H1 (cell line): ENCODE measurements around the gene CCDC33. TPM values are rescaled to one million over a fixed set of nuclear protein-coding genes. Genes with fewer than 3 reads are reported as not detected.

Experiments used
- CTCF ChIA-PET: fragments of 300-600 bp; sonication (Branson Sonifier 250); formaldehyde crosslinking; loops from one replicate; lab custom pipeline; 2021; ENCODE audit not compliant: partially characterized antibody; lab: Charles Lee
- POLR2A ChIA-PET: fragments of 300-600 bp; sonication (Branson Sonifier 250); formaldehyde crosslinking; loops from one replicate; lab custom pipeline; 2021; ENCODE audit warnings: inconsistent platforms; ENCODE audit not compliant: partially characterized antibody; lab: Charles Lee
- DNase-seq, 2 experiments: peaks; one replicate each; pipeline versions ENCODE4 v3.0.0 to v3.0.0-alpha.2; 2010 to 2022; ENCODE audit warnings: low spot score in 2 of 2, low read depth in 1 of 2, mixed read lengths in 1 of 2
- FAIRE-seq: peaks from 2 replicates; lab custom pipeline; 2011; peaks lifted over from hg19 to GRCh38; lab: Jason Lieb, UNC
- H2AFZ ChIP-seq: 2 replicates; pipeline ENCODE4 v1.8.1; 2012; ENCODE audit warnings: low read length, inconsistent platforms
- H2AK5ac ChIP-seq: 2 replicates; pipeline ENCODE4 v1.6.1; 2013; ENCODE audit warnings: low read depth, low read length
- H2BK120ac ChIP-seq: replicated peaks from 2 replicates; pipeline ENCODE3; 2013; ENCODE audit warnings: low read depth, low read length, inconsistent platforms
- H2BK12ac ChIP-seq: 2 replicates; pipeline ENCODE4 v1.6.1; 2013; ENCODE audit warnings: low read depth, low read length
- H2BK15ac ChIP-seq: 2 replicates; pipeline ENCODE4 v1.6.1; 2013; ENCODE audit warnings: low read length
- H2BK20ac ChIP-seq: 2 replicates; pipeline ENCODE4 v1.6.1; 2013; ENCODE audit warnings: low read length
- H2BK5ac ChIP-seq: 2 replicates; pipeline ENCODE4 v1.6.1; 2013; ENCODE audit warnings: low read depth, low read length
- H3K14ac ChIP-seq: 2 replicates; pipeline ENCODE4 v1.6.1; 2013; ENCODE audit warnings: inconsistent platforms; ENCODE audit not compliant: insufficient read length
- H3K18ac ChIP-seq: 2 replicates; pipeline ENCODE4 v1.6.1; 2013; ENCODE audit warnings: low read length; ENCODE audit errors: extremely low read depth
- H3K23ac ChIP-seq: 2 replicates; pipeline ENCODE4 v1.6.1; 2013; ENCODE audit warnings: inconsistent platforms; ENCODE audit not compliant: insufficient read length
- H3K23me2 ChIP-seq: 2 replicates; pipeline ENCODE4 v1.6.1; 2013; ENCODE audit warnings: low read depth, low read length
- H3K27ac ChIP-seq: 2 replicates; pipeline ENCODE4 v1.6.1; 2011; ENCODE audit warnings: low read depth, low read length, inconsistent platforms
- H3K27me3 ChIP-seq, 4 experiments: replicated peaks in 1 of 4; 1 replicate in 1 of 4; 2 replicates in 3 of 4; pipeline versions ENCODE4 v1.6.1 to v1.8.1; 2011 to 2013; ENCODE audit warnings: low read length in 3 of 4, mild to moderate bottlenecking in 3 of 4, inconsistent platforms in 2 of 4, mixed read lengths in 2 of 4, moderate library complexity in 1 of 4; ENCODE audit not compliant: control insufficient read depth in 3 of 4, insufficient read depth in 3 of 4; ENCODE audit errors: extremely low read depth in 1 of 4
- H3K36me3 ChIP-seq, 4 experiments: 2 replicates each; pipeline versions ENCODE4 v1.6.1 to v1.8.1; 2011 to 2013; ENCODE audit warnings: mild to moderate bottlenecking in 4 of 4, low read length in 3 of 4, moderate library complexity in 2 of 4, control low read depth in 1 of 4, inconsistent platforms in 1 of 4; ENCODE audit not compliant: insufficient read depth in 4 of 4, control insufficient read depth in 2 of 4
- H3K4ac ChIP-seq: replicated peaks from 2 replicates; pipeline ENCODE3; 2013; ENCODE audit warnings: low read length, low read depth, mixed read lengths, inconsistent platforms; ENCODE audit not compliant: insufficient read length
- H3K4me1 ChIP-seq, 4 experiments: replicated peaks in 1 of 4; 1 replicate in 1 of 4; 2 replicates in 3 of 4; pipeline versions ENCODE4 v1.6.1 to v1.8.1; 2011 to 2013; ENCODE audit warnings: low read length in 3 of 4, inconsistent platforms in 2 of 4, mixed read lengths in 1 of 4; ENCODE audit not compliant: insufficient read depth in 4 of 4, control insufficient read depth in 3 of 4
- H3K4me2 ChIP-seq, 2 experiments: 2 replicates each; pipeline versions ENCODE4 v1.6.1 to v1.8.1; 2011 to 2013; ENCODE audit warnings: low read depth in 2 of 2, low read length in 2 of 2, control low read depth in 1 of 2, inconsistent platforms in 1 of 2, mild to moderate bottlenecking in 1 of 2; ENCODE audit not compliant: insufficient read depth in 1 of 2
- H3K4me3 ChIP-seq, 4 experiments: fragments of 200-600, 300-600 bp in 1 of 4; sonication (generic), shearing (Covaris generic), sonication (Bioruptor Twin) in 1 of 4; 2 replicates each; pipeline versions ENCODE4 v1.5.1 to v1.8.1; 2011 to 2016; ENCODE audit warnings: low read length in 4 of 4, low read depth in 3 of 4, control low read depth in 2 of 4, inconsistent platforms in 2 of 4, mild to moderate bottlenecking in 2 of 4, mixed read lengths in 1 of 4, moderate library complexity in 1 of 4; ENCODE audit not compliant: insufficient read depth in 2 of 4; ENCODE audit errors: extremely low read depth in 1 of 4
- H3K56ac ChIP-seq: replicated peaks from 2 replicates; pipeline ENCODE3; 2013; ENCODE audit warnings: low read depth, mild to moderate bottlenecking, mixed read lengths, low read length, inconsistent platforms; ENCODE audit not compliant: insufficient read length
- H3K79me1 ChIP-seq: 2 replicates; pipeline ENCODE4 v1.6.1; 2013; ENCODE audit warnings: low read depth, low read length, control low read depth
- H3K79me2 ChIP-seq, 2 experiments: 2 replicates each; pipeline versions ENCODE4 v1.6.1 to v1.8.1; 2012 to 2013; ENCODE audit warnings: low read length in 2 of 2, mild to moderate bottlenecking in 2 of 2, inconsistent platforms in 1 of 2; ENCODE audit not compliant: insufficient read depth in 2 of 2, control insufficient read depth in 1 of 2
- H3K9ac ChIP-seq, 4 experiments: replicated peaks in 1 of 4; 1 replicate in 1 of 4; 2 replicates in 3 of 4; pipeline versions ENCODE4 v1.6.1 to v1.8.1; 2011 to 2013; ENCODE audit warnings: low read depth in 3 of 4, low read length in 3 of 4, control low read depth in 2 of 4, mild to moderate bottlenecking in 2 of 4, moderate library complexity in 2 of 4, inconsistent platforms in 1 of 4; ENCODE audit errors: extremely low read depth in 1 of 4
- H3K9me3 ChIP-seq, 2 experiments: 2 replicates each; pipeline versions ENCODE4 v1.6.1 to v1.8.1; 2012 to 2013; ENCODE audit warnings: mild to moderate bottlenecking in 2 of 2, moderate library complexity in 2 of 2, control low read depth in 1 of 2, inconsistent platforms in 1 of 2, low read depth in 1 of 2, low read length in 1 of 2, mixed read lengths in 1 of 2; ENCODE audit not compliant: insufficient read depth in 2 of 2
- H4K20me1 ChIP-seq, 2 experiments: replicated peaks in 1 of 2; 2 replicates each; pipeline versions ENCODE3 to v1.8.1; 2011 to 2013; ENCODE audit warnings: inconsistent platforms in 2 of 2, low read length in 2 of 2, mild to moderate bottlenecking in 1 of 2; ENCODE audit not compliant: insufficient read depth in 2 of 2, control insufficient read depth in 1 of 2
- H4K5ac ChIP-seq: 2 replicates; pipeline ENCODE4 v1.6.1; 2013; ENCODE audit warnings: low read length, low read depth, mixed read lengths, inconsistent platforms; ENCODE audit not compliant: insufficient read length
- H4K8ac ChIP-seq: 2 replicates; pipeline ENCODE4 v1.8.0; 2013; ENCODE audit warnings: mild to moderate bottlenecking, moderate library complexity, low read length, inconsistent platforms; ENCODE audit not compliant: insufficient read depth; ENCODE audit errors: extremely low read depth
- H4K91ac ChIP-seq: replicated peaks from 2 replicates; pipeline ENCODE3; 2013; ENCODE audit warnings: low read length, mixed read lengths, inconsistent platforms; ENCODE audit not compliant: insufficient read length
- BRCA1 ChIP-seq: IDR thresholded peaks from 2 replicates; pipeline ENCODE4 v1.6.1; 2012; ENCODE audit warnings: low read depth, low read length, improper control_type of control experiment
- HDAC2 ChIP-seq, 2 experiments: fragments of 300-600 bp in 1 of 2; sonication (generic) in 1 of 2; IDR thresholded peaks; 2 replicates each; pipeline ENCODE4 v1.6.1; 2011 to 2012; ENCODE audit warnings: low read depth in 2 of 2, low read length in 2 of 2, mild to moderate bottlenecking in 2 of 2, moderate library complexity in 2 of 2, borderline replicate concordance in 1 of 2, inconsistent platforms in 1 of 2
- SP4 ChIP-seq: IDR thresholded peaks from 2 replicates; pipeline ENCODE4 v1.6.1; 2012; ENCODE audit warnings: low read length, inconsistent platforms
- WGBS, 2 experiments: shearing (Covaris generic) in 1 of 2; methylation state at CpG; one replicate each; pipeline versions ENCODE4 v1.1.6 to v1.1.7; 2013 to 2015; ENCODE audit warnings: low lambda C conversion rate in 2 of 2, mixed read lengths in 2 of 2, inconsistent platforms in 1 of 2, low coverage in 1 of 2, missing lambda C conversion rate in 1 of 2; ENCODE audit not compliant: insufficient replicate concordance in 2 of 2, insufficient coverage in 1 of 2, insufficient read length in 1 of 2; ENCODE audit errors: extremely low coverage in 1 of 2, missing lambda C conversion rate in 1 of 2; 5-methylcytosine and 5-hydroxymethylcytosine counted together
- polyA plus RNA-seq, 7 experiments: library from polyadenylated mRNA; depleted of rRNA in 3 of 7; stranded (reverse) in 5 of 7; unstranded in 2 of 7; fragments of >200 nt in 5 of 7; fragments of 200-250 nt in 2 of 7; gene quantifications; 1 replicate in 5 of 7; 2 replicates in 1 of 7; 4 replicates in 1 of 7; pipeline versions ENCODE4 v1.2.1 to v1.2.3, GENCODE V29; 2011 to 2013; ENCODE audit warnings: missing spikeins in 2 of 7, mixed read lengths in 2 of 7
- total RNA-seq: library from RNA; stranded (reverse); fragmentation: NEBNext Ultra II Directional; extraction: Animal tissue kit (Norgen Biotek cat#: 25700); gene quantifications from 2 replicates; pipeline ENCODE4 v1.2.1, GENCODE V29; 2021

CCDC33 gene
- total and polyA plus RNA-seq, 2 of the 8 experiments (the other 6 are each of a cell fraction or from before 2014, with no cell fraction given): 2.0 to 2.7 TPM

- no peak overlapping the region for H3K14ac ChIP-seq
- no peak overlapping the region for H2BK120ac ChIP-seq
- no peaks in the 10 kb centered on the region for H3K79me2 ChIP-seq
- H3K27ac ChIP-seq: no peak overlapping the region
- H4K8ac ChIP-seq: no peak overlapping the region
- no peaks in the 10 kb centered on the region for H3K36me3 ChIP-seq
- FAIRE-seq (no peak), DNase-seq (no peak)
- no peaks in the 10 kb centered on the region for H3K23me2 ChIP-seq
- no peak for TF ChIP-seq HDAC2 (IDR thresholded peaks at IDR 0.05; ENCODE audit: borderline replicate concordance in 1 of 2, low read depth in 2 of 2, low read length in 2 of 2)
- no peak for TF ChIP-seq SP4
- TF ChIP-seq BRCA1: no peak
- TF ChIP-seq, all 59 proteins: peak for 0
- Histone ChIP-seq H2AK5ac (no peak overlapping the region), H3K9ac (no peak overlapping the region), H3K79me1 (no peaks in the 10 kb centered on the region), H2BK20ac (no peak overlapping the region), H3K18ac (no peak overlapping the region), H3K4me2 (no peak overlapping the region), H4K20me1 (no peaks in the 10 kb centered on the region), H3K56ac (no peak overlapping the region), H2BK15ac (no peak overlapping the region), H3K9me3 (no peaks in the 10 kb centered on the region), H4K91ac (no peak overlapping the region), H3K27me3 (no peaks in the 10 kb centered on the region; a peak in 1 of 7 replicates), H3K23ac (no peak overlapping the region), H3K4ac (no peak overlapping the region), H2AFZ (no peak overlapping the region), H3K4me1 (peaks cover 0 to 14% (median 7%) of the 10 kb centered on the region in 4 experiments; a peak in 4 of 7 replicates), H2BK5ac (no peak overlapping the region), H2BK12ac (no peak overlapping the region), H3K4me3 (no peak overlapping the region), H4K5ac (no peak overlapping the region)
- ChIA-PET CTCF (interaction anchor here (0.7 to 18.1 kb wide), 11 partner anchors 9 to 295 kb away, joined by 3 to 353 read pairs (median 5); no protein-coding TSS in a partner anchor), POLR2A (interaction anchor here (0.9 kb wide), 1 partner anchor 36 kb away, joined by 3 read pairs; no protein-coding TSS in a partner anchor)
- WGBS, 2 experiments: 79% methylated on average over 11 of the region's 11 CpGs; no CpG with 5 or more reads in 1 of the 2 experiments
Measured at GRCh38 chr15:74330861-74331408, 94.8 kb downstream of the CCDC33 start.
